Heart left ventricle (tissue), 16 donors: ENCODE measurements around the gene TPRG1L. TPM values are rescaled to one million over a fixed set of nuclear protein-coding genes. Genes with fewer than 3 reads are reported as not detected.

Experiments used
- ATAC-seq, 4 donors: fragments of 200-7000 bp; cut with Tn5 transposase; one replicate each; pipeline ENCODE4 v1.9.1; 2020 to 2022; ENCODE audit warnings: moderate library complexity in 4 of 4, mild to moderate bottlenecking in 3 of 4, moderate number of reproducible peaks in 1 of 4
- DNase-seq, 5 donors: peaks; one replicate each; pipeline ENCODE4 v3.0.0-alpha.2; 2020
- H3K27ac ChIP-seq, 12 donors: fragments of 200-600 bp; sonication (generic) in 4 of 12; one replicate each; pipeline versions ENCODE4 v1.5.0 to v1.8.0; 2016 to 2022; ENCODE audit warnings: mild to moderate bottlenecking in 2 of 12
- H3K27me3 ChIP-seq, 9 donors: fragments of 200-600 bp; sonication (generic) in 2 of 9; one replicate each; pipeline versions ENCODE4 v1.5.1 to v1.8.0; 2016 to 2022; ENCODE audit warnings: mild to moderate bottlenecking in 3 of 9
- H3K36me3 ChIP-seq, 9 donors: fragments of 200-600 bp; sonication (generic) in 2 of 9; one replicate each; pipeline versions ENCODE4 v1.5.0 to v1.8.0; 2018 to 2022; ENCODE audit warnings: mild to moderate bottlenecking in 2 of 9
- H3K4me1 ChIP-seq, 12 donors: fragments of 200-600 bp; sonication (generic) in 4 of 12; one replicate each; pipeline versions ENCODE4 v1.5.0 to v1.8.0; 2016 to 2022; ENCODE audit warnings: mild to moderate bottlenecking in 3 of 12
- H3K4me3 ChIP-seq, 12 donors: fragments of 200-600 bp; sonication (generic) in 4 of 12; one replicate each; pipeline versions ENCODE4 v1.5.0 to v1.8.0; 2017 to 2022; ENCODE audit warnings: mild to moderate bottlenecking in 9 of 12, moderate library complexity in 4 of 12
- H3K9me3 ChIP-seq, 12 donors: fragments of 200-600 bp; sonication (generic) in 4 of 12; one replicate each; pipeline versions ENCODE4 v1.5.0 to v1.8.0; 2016 to 2022; ENCODE audit warnings: mild to moderate bottlenecking in 1 of 12
- CTCF ChIP-seq, 12 donors: fragments of 200-600 bp; sonication (generic) in 4 of 12; IDR thresholded peaks; one replicate each; pipeline versions ENCODE4 v1.5.0 to v1.8.0; 2018 to 2022; ENCODE audit warnings: antibody characterized with exemption in 12 of 12, mild to moderate bottlenecking in 5 of 12
- POLR2A ChIP-seq, 2 donors: fragments of 450-650 bp; IDR thresholded peaks; one replicate each; pipeline ENCODE4 v1.6.1; 2017; ENCODE audit warnings: antibody characterized with exemption in 2 of 2, mild to moderate bottlenecking in 2 of 2, moderate library complexity in 2 of 2
- WGBS, 4 donors: extraction: QIAGEN DNeasy Blood & Tissue Kit in 2 of 4; methylation state at CpG; one replicate each; pipeline versions ENCODE4 v1.1.5 to v1.1.7; 2013 to 2018; 5-methylcytosine and 5-hydroxymethylcytosine counted together
- intact Hi-C, 10 donors: fragments of 100-400 bp; cut with DNase I; formaldehyde crosslinking; loops; one replicate each; pipeline versions ENCODE4 v1.11.1 to v1.14.2; 2022
- polyA plus RNA-seq, 2 donors: library from polyadenylated mRNA; stranded (reverse); fragments of 200-250 nt; gene quantifications; one replicate each; pipeline ENCODE4 v1.2.3, GENCODE V29; 2013
- total RNA-seq, 9 donors: library from RNA; depleted of rRNA in 2 of 9; stranded (reverse); fragments of >200 nt in 2 of 9; fragmentation: NEBNext Ultra II Directional in 3 of 9; extraction: Animal tissue kit (Norgen Biotek cat#: 25700) in 3 of 9; gene quantifications; one replicate each; pipeline versions ENCODE4 v1.1.0 to v1.2.4, GENCODE V29; 2016 to 2023
- donor health status: ischemic (EF 13 %, LVEDD 7.1; RV severe dilation, severe dysfunction).
- donor health status: healthy with polysubstance abuse.
- donor health status: DM: no; HTN: yes; CAD: no.
- donor health status: DM: no; HTN: no; CAD: no.
- donor health status: ischemic (EF 25% LVEDD 6.9; RV normal size, moderate dysfunction).
- donor health status: ischemic (EF 25% LVEDD 5.7; RV mildly dilated, moderate dysfunction).
- donor health status: healthy.
- donor health status: DM: yes; HTN: yes; CAD: no.
- donor health status: ischemic (EF 35%, LVEDD 5.7; RV mildly dilated, moderate dysfunction).
- donor health status: nonischemic (EF 11% LVEDD 7.7; RV severe dilation, severe dysfunction).
- donor health status: DM: yes; HTN: yes; CAD: no.
- donor health status: PGD.
- donor health status: ischemic (EF 29% LVEDD 5.4; RV normal size, mild dysfunction).
- donor health status: nonischemic (EF 23%, LVEDD 6.1; RV moderate dilation, normal function).

The TPRG1L gene
- total and polyA plus RNA-seq, 11 donors, result 24.2 to 58.0 (median 48.8) TPM

GRCh38 chr1:3630914-3631313 lies 6.1 kb downstream of the TPRG1L start:
- DNase-seq (no peak), ATAC-seq (peak in 1 of 4 donors; percentile 19)
- Histone ChIP-seq H3K27me3 (no peaks in the 10 kb centered on the region), H3K27ac (no peak overlapping the region), H3K36me3 (peaks cover 0 to 95% (median 86%) of the 10 kb centered on the region in 9 donors), H3K4me1 (peaks cover 0 to 15% (median 3%) of the 10 kb centered on the region in 12 donors), H3K9me3 (no peaks in the 10 kb centered on the region), H3K4me3 (no peak overlapping the region)
- intact Hi-C loops, result no loop called here
- 81 to 87% (median 84%) methylated on average over 6 to 9 of the region's 9 CpGs for WGBS, 4 donors
- no peak for TF ChIP-seq POLR2A (IDR thresholded peaks at IDR 0.05)
- TF ChIP-seq CTCF (IDR thresholded peaks at IDR 0.05), result no peak

GRCh38 chr1:3631320-3632260 lies 6.8 kb downstream of the TPRG1L start:
- Histone ChIP-seq H3K27me3 (no peaks in the 10 kb centered on the region), H3K36me3 (peaks cover 0 to 99% (median 93%) of the 10 kb centered on the region in 9 donors), H3K27ac (no peak overlapping the region), H3K4me1 (peaks cover 0 to 8% (median 0%) of the 10 kb centered on the region in 12 donors), H3K4me3 (no peak overlapping the region), H3K9me3 (no peaks in the 10 kb centered on the region)
- WGBS, 4 donors, result 88 to 91% (median 89%) methylated on average over 20 to 36 of the region's 36 CpGs
- ATAC-seq (peak in 1 of 4 donors; percentile 11), DNase-seq (peak in 1 of 5 donors; percentile 4)
- intact Hi-C loops, result no loop called here
- TF ChIP-seq CTCF (IDR thresholded peaks at IDR 0.05) (no peak), POLR2A (IDR thresholded peaks at IDR 0.05) (no peak)

- Histone ChIP-seq H3K36me3 (peaks cover 0 to 99% (median 95%) of the 10 kb centered on the region in 9 donors), H3K27me3 (no peaks in the 10 kb centered on the region), H3K4me1 (peaks cover 0 to 7% (median 0%) of the 10 kb centered on the region in 12 donors), H3K9me3 (no peaks in the 10 kb centered on the region), H3K4me3 (no peak overlapping the region), H3K27ac (no peak overlapping the region)
- DNase-seq, result peak in 1 of 5 donors; percentile 15
- no peak for TF ChIP-seq POLR2A (IDR thresholded peaks at IDR 0.05)
- TF ChIP-seq CTCF (IDR thresholded peaks at IDR 0.05), result no peak
- 95 to 96% (median 95%) methylated on average over 17 of the region's 17 CpGs for WGBS, 4 donors
- intact Hi-C loops, result no loop called here
- no peak for ATAC-seq
Observed at GRCh38 chr1:3632298-3632697, 7.5 kb downstream of the TPRG1L start.

- H3K4me3 ChIP-seq, result no peak overlapping the region
- no peaks in the 10 kb centered on the region for H3K27me3 ChIP-seq
- intact Hi-C loops, result no loop called here
- no peaks in the 10 kb centered on the region for H3K9me3 ChIP-seq
- H3K36me3 ChIP-seq, result peaks cover 0 to 99% (median 95%) of the 10 kb centered on the region in 9 donors
- ATAC-seq (no peak), DNase-seq (peak in 1 of 5 donors; percentile 10)
- H3K27ac ChIP-seq, result no peak overlapping the region
- no peak for TF ChIP-seq POLR2A (IDR thresholded peaks at IDR 0.05)
- TF ChIP-seq CTCF (IDR thresholded peaks at IDR 0.05), result no peak
- H3K4me1 ChIP-seq, result peaks cover 0 to 7% (median 0%) of the 10 kb centered on the region in 12 donors
- 95 to 96% (median 95%) methylated on average over 26 of the region's 26 CpGs for WGBS, 4 donors
Observed at GRCh38 chr1:3632716-3633343, 8.0 kb downstream of the TPRG1L start.
